ENCODE results near the gene ATL2. TPM values are rescaled to one million over a fixed set of nuclear protein-coding genes. Genes with fewer than 3 reads are reported as not detected.
A peak's percentile ranks its signal among the peaks of the same experiment; 100 is the strongest.

ATL2 gene
- total RNA-seq, 2 donors from 2014 or later = 125 to 139 TPM

- Histone ChIP-seq H3K36me3 (ENCODE audit: control insufficient read depth, insufficient read depth, low read length) (no peaks in the 10 kb centered on the region), H3K27me3 (ENCODE audit: control insufficient read depth, insufficient read depth, low read length, poor library complexity, severe bottlenecking) (no peaks in the 10 kb centered on the region), H3K9ac (ENCODE audit: extremely low read depth, low read length, poor library complexity, severe bottlenecking) (peak overlapping the region; percentile 17), H3K4me1 (ENCODE audit: control insufficient read depth, insufficient read depth, low read length) (peaks cover 8% of the 10 kb centered on the region), H3K4me3 (ENCODE audit: low read length) (peak overlapping the region; percentile 42), H3K27ac (ENCODE audit: low read depth, low read length) (no peak overlapping the region), H3K9me3 (ENCODE audit: control insufficient read depth, low read length) (peaks cover 25% of the 10 kb centered on the region)
- peaks cover 42% of the 10 kb centered on the region for H3K27me3 Mint-ChIP-seq (ENCODE audit: insufficient read depth)
- TF ChIP-seq CTCF (conservative IDR thresholded peaks at IDR 0.05) = no peak
- peak overlapping the region; percentile 94 for H3K27ac Mint-ChIP-seq
- peaks cover 4% of the 10 kb centered on the region for H3K36me3 Mint-ChIP-seq (ENCODE audit: low read depth)
- H3K4me3 Mint-ChIP-seq = peak overlapping the region; percentile 37
- WGBS, 2 experiments (ENCODE audit: insufficient coverage in 1 of 2, insufficient read length in 1 of 2) = 46 to 100% methylated on average over 2 to 6 of the region's 6 CpGs
- H3K4me1 Mint-ChIP-seq = peaks cover 41% of the 10 kb centered on the region
- H3K9me3 Mint-ChIP-seq = peaks cover 26% of the 10 kb centered on the region
- DNase-seq = peak; percentile 86
These were observed 99.6 kb downstream of the ATL2 start for GRCh38 chr2:38277245-38278116.

GRCh38 chr2:38274286-38275276 lies 102.5 kb downstream of the ATL2 start:
- TF ChIP-seq CTCF (conservative IDR thresholded peaks at IDR 0.05) = peak; percentile 79
- WGBS, 2 experiments (ENCODE audit: insufficient coverage in 1 of 2, insufficient read length in 1 of 2) = 83 to 92% methylated on average over 6 to 7 of the region's 7 CpGs

GRCh38 chr2:38271697-38272096 lies 105.4 kb downstream of the ATL2 start:
- no peaks in the 10 kb centered on the region for H3K36me3 ChIP-seq (ENCODE audit: control insufficient read depth, insufficient read depth, low read length)
- H3K27ac ChIP-seq (ENCODE audit: low read depth, low read length) = no peak overlapping the region
- H3K4me1 ChIP-seq (ENCODE audit: control insufficient read depth, insufficient read depth, low read length) = no peaks in the 10 kb centered on the region
- no peak for DNase-seq
- WGBS, 2 experiments (ENCODE audit: insufficient coverage in 1 of 2, insufficient read length in 1 of 2) = 97 to 100% methylated on average over 2 to 3 of the region's 3 CpGs
- Mint-ChIP-seq H3K36me3 (ENCODE audit: low read depth) (no peaks in the 10 kb centered on the region), H3K27ac (no peak overlapping the region), H3K4me1 (peaks cover 15% of the 10 kb centered on the region), H3K27me3 (ENCODE audit: insufficient read depth) (peaks cover 16% of the 10 kb centered on the region), H3K4me3 (no peak overlapping the region), H3K9me3 (peaks cover 14% of the 10 kb centered on the region)
- peaks cover 17% of the 10 kb centered on the region for H3K9me3 ChIP-seq (ENCODE audit: control insufficient read depth, low read length)
- no peaks in the 10 kb centered on the region for H3K27me3 ChIP-seq (ENCODE audit: control insufficient read depth, insufficient read depth, low read length, poor library complexity, severe bottlenecking)
- H3K4me3 ChIP-seq (ENCODE audit: low read length) = no peak overlapping the region
- no peak overlapping the region for H3K9ac ChIP-seq (ENCODE audit: extremely low read depth, low read length, poor library complexity, severe bottlenecking)
- TF ChIP-seq CTCF (conservative IDR thresholded peaks at IDR 0.05) = no peak

More at GRCh38 chr2:38274286-38275276, 102.5 kb downstream of the ATL2 start:
- H3K27ac Mint-ChIP-seq = no peak overlapping the region
- H3K9ac ChIP-seq (ENCODE audit: extremely low read depth, low read length, poor library complexity, severe bottlenecking) = no peak overlapping the region
- H3K9me3 Mint-ChIP-seq = peaks cover 24% of the 10 kb centered on the region
- no peak for DNase-seq
- H3K4me3 ChIP-seq (ENCODE audit: low read length) = no peak overlapping the region
- peaks cover 35% of the 10 kb centered on the region for H3K4me1 Mint-ChIP-seq
- no peak overlapping the region for H3K27ac ChIP-seq (ENCODE audit: low read depth, low read length)
- H3K4me3 Mint-ChIP-seq = no peak overlapping the region
- no peaks in the 10 kb centered on the region for H3K36me3 ChIP-seq (ENCODE audit: control insufficient read depth, insufficient read depth, low read length)
- H3K27me3 ChIP-seq (ENCODE audit: control insufficient read depth, insufficient read depth, low read length, poor library complexity, severe bottlenecking) = no peaks in the 10 kb centered on the region
- H3K9me3 ChIP-seq (ENCODE audit: control insufficient read depth, low read length) = peaks cover 25% of the 10 kb centered on the region
- H3K4me1 ChIP-seq (ENCODE audit: control insufficient read depth, insufficient read depth, low read length) = peaks cover 3% of the 10 kb centered on the region
- H3K36me3 Mint-ChIP-seq (ENCODE audit: low read depth) = peaks cover 4% of the 10 kb centered on the region
- peaks cover 32% of the 10 kb centered on the region for H3K27me3 Mint-ChIP-seq (ENCODE audit: insufficient read depth)
